Measurements from ENCODE around the gene UBE4B. TPM values are rescaled to one million over a fixed set of nuclear protein-coding genes. Genes with fewer than 3 reads are reported as not detected.
"Not testable (repeated sequence)": the region's sequence is repeated elsewhere in the genome, so short reads cannot be mapped to it uniquely, and the experiment has no call there.

The UBE4B gene
- total RNA-seq, 1 donor from 2014 or later, result 66.7 TPM

DNA sequence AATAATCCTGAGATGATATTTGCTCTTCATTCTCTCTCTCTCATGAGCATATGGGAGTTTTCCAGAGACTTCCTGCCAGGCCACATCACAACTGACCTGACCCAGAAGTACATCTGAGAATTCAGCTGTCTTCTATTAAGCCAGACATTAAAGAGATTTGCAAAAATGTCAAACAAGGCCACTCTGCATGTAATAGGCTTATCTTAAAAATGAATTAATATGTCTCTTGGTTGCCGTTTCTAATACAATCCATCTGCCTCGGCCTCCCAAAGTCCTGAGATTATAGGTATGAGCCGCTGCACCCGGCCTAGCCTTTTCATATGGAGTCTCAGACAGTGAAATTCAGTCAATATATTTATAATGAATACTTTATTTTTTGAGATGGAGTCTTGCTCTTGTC is 10.8 kb upstream of the UBE4B start:
- not testable (repeated sequence) for H3K27me3 Mint-ChIP-seq (ENCODE audit: insufficient read depth, low read depth); H2AFZ ChIP-seq (replicated peaks); H3K4me3 ChIP-seq; H3K4me1 Mint-ChIP-seq; H3K36me3 Mint-ChIP-seq; H4K20me1 ChIP-seq (ENCODE audit: low read depth); H3K4me2 ChIP-seq; H3K9me3 ChIP-seq (ENCODE audit: low read depth); H3K27ac Mint-ChIP-seq; H3K27me3 ChIP-seq; H3K79me2 ChIP-seq (ENCODE audit: low read depth); H3K9ac ChIP-seq; H3F3A ChIP-seq (ENCODE audit: low read depth); H3K27ac ChIP-seq; H3K36me3 ChIP-seq; H3K4me1 ChIP-seq; DNase-seq (ENCODE audit: low spot score); H3K4me3 Mint-ChIP-seq
- peaks cover 13% of the 10 kb centered on the region for H3K9me3 Mint-ChIP-seq

DNA sequence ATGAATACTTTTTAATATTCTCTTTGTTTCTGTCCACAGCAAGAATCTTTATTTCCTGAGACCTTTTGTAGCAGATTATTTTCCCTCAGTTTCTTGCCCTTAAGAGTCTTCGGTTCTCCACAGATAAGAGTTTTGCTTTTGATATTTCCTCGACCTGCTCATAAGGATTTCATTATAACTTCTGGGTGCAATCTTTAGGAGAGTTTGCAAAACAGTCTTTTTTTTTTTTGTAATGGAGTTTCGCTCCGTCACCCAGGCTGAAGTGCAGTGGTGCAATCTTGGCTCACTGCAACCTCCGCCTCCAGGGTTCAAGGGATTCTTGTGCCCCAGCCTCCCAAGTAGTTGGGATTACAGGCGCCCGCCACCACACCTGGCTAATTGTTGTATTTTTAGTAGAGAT is 10.1 kb upstream of the UBE4B start:
- Mint-ChIP-seq H3K36me3 (no peaks in the 10 kb centered on the region), H3K4me3 (no peak overlapping the region), H3K27ac (peak overlapping the region; percentile 7), H3K4me1 (no peaks in the 10 kb centered on the region), H3K27me3 (ENCODE audit: insufficient read depth, low read depth) (peaks cover 6% of the 10 kb centered on the region), H3K9me3 (peaks cover 13% of the 10 kb centered on the region)
- DNase-seq (ENCODE audit: low spot score), result no peak
- H2AFZ ChIP-seq (replicated peaks), result no peak overlapping the region
- no peak overlapping the region for H3K27ac ChIP-seq
- TF ChIP-seq EZH2 (IDR thresholded peaks at IDR 0.05) (no peak), EZH2phosphoT487 (IDR thresholded peaks at IDR 0.05) (no peak), CTCF (IDR thresholded peaks at IDR 0.05) (no peak)
- H3F3A ChIP-seq (ENCODE audit: low read depth), result no peaks in the 10 kb centered on the region
- H3K79me2 ChIP-seq (ENCODE audit: low read depth), result no peaks in the 10 kb centered on the region
- H3K9me3 ChIP-seq (ENCODE audit: low read depth), result peaks cover under 1% of the 10 kb centered on the region
- H3K4me3 ChIP-seq, result no peak overlapping the region
- H3K4me1 ChIP-seq, result no peaks in the 10 kb centered on the region
- H3K4me2 ChIP-seq, result no peak overlapping the region
- no peak overlapping the region for H3K9ac ChIP-seq
- H3K36me3 ChIP-seq, result no peaks in the 10 kb centered on the region
- no peaks in the 10 kb centered on the region for H3K27me3 ChIP-seq
- H4K20me1 ChIP-seq (ENCODE audit: low read depth), result no peaks in the 10 kb centered on the region

DNA sequence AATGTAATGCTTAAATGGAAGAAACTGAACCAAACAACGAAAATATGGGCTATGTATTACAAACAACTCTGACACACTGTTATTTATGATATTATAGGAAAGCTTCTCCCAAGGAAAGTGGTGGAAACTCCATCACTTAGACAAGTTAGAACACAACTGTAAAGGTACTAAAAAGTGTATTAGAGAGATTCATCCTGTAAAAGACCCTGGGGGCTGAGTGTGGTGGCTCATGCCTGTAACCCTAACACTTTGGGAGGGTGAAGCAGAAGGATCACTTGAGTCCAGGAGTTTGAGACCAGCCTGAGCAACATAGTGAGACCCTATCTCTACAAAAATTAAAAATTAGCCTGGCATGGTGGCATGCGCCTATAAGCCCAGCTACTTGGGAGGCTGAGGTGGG is 7.4 kb upstream of the UBE4B start:
- Histone ChIP-seq H3K4me1 (peaks cover 5% of the 10 kb centered on the region), H2AFZ (replicated peaks) (no peak overlapping the region), H3K36me3 (no peaks in the 10 kb centered on the region), H3K9ac (no peak overlapping the region), H3F3A (ENCODE audit: low read depth) (no peaks in the 10 kb centered on the region), H3K9me3 (ENCODE audit: low read depth) (peaks cover 4% of the 10 kb centered on the region), H3K27me3 (no peaks in the 10 kb centered on the region), H4K20me1 (ENCODE audit: low read depth) (no peaks in the 10 kb centered on the region), H3K79me2 (ENCODE audit: low read depth) (no peaks in the 10 kb centered on the region), H3K4me3 (no peak overlapping the region), H3K4me2 (no peak overlapping the region), H3K27ac (no peak overlapping the region)
- no peaks in the 10 kb centered on the region for H3K36me3 Mint-ChIP-seq
- TF ChIP-seq CTCF (IDR thresholded peaks at IDR 0.05) (no peak), EZH2 (IDR thresholded peaks at IDR 0.05) (no peak), EZH2phosphoT487 (IDR thresholded peaks at IDR 0.05) (no peak)
- H3K27me3 Mint-ChIP-seq (ENCODE audit: insufficient read depth, low read depth), result peaks cover 4% of the 10 kb centered on the region
- H3K4me1 Mint-ChIP-seq, result peaks cover 14% of the 10 kb centered on the region
- H3K4me3 Mint-ChIP-seq, result no peak overlapping the region
- no peak overlapping the region for H3K27ac Mint-ChIP-seq
- DNase-seq (ENCODE audit: low spot score), result no peak
- H3K9me3 Mint-ChIP-seq, result peaks cover 20% of the 10 kb centered on the region

DNA sequence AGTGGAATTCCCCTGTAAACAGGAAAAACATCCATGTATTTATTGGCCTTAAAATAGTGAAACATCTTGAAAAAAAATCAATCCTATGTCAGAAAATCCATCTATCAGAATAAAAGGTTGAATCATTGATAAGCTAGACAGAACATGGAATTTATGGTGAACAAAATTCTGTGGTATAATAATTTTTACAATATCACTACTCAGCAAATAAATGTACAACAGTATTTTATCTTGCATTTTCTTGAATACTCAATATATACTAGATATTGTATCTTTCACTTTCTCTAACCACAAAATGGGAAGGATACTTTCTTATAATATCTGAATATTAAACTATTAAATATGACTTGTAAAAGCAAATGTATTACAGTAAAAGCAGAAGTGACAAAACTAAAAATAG is 5.7 kb upstream of the UBE4B start:
- H3K9me3 Mint-ChIP-seq, result peaks cover 20% of the 10 kb centered on the region
- H3K36me3 Mint-ChIP-seq, result no peaks in the 10 kb centered on the region
- Histone ChIP-seq H3K9me3 (ENCODE audit: low read depth) (peaks cover 4% of the 10 kb centered on the region), H3K4me1 (peaks cover 5% of the 10 kb centered on the region), H3K4me2 (no peak overlapping the region), H4K20me1 (ENCODE audit: low read depth) (no peaks in the 10 kb centered on the region), H3F3A (ENCODE audit: low read depth) (peaks cover under 1% of the 10 kb centered on the region), H3K79me2 (ENCODE audit: low read depth) (no peaks in the 10 kb centered on the region), H3K9ac (no peak overlapping the region), H3K27ac (no peak overlapping the region), H3K27me3 (no peaks in the 10 kb centered on the region), H3K4me3 (no peak overlapping the region), H3K36me3 (no peaks in the 10 kb centered on the region), H2AFZ (replicated peaks) (no peak overlapping the region)
- no peak overlapping the region for H3K4me3 Mint-ChIP-seq
- DNase-seq (ENCODE audit: low spot score), result no peak
- TF ChIP-seq EZH2phosphoT487 (IDR thresholded peaks at IDR 0.05) (no peak), EZH2 (IDR thresholded peaks at IDR 0.05) (no peak), CTCF (IDR thresholded peaks at IDR 0.05) (no peak)
- H3K4me1 Mint-ChIP-seq, result peaks cover 25% of the 10 kb centered on the region
- H3K27ac Mint-ChIP-seq, result no peak overlapping the region
- H3K27me3 Mint-ChIP-seq (ENCODE audit: insufficient read depth, low read depth), result peaks cover 4% of the 10 kb centered on the region

DNA sequence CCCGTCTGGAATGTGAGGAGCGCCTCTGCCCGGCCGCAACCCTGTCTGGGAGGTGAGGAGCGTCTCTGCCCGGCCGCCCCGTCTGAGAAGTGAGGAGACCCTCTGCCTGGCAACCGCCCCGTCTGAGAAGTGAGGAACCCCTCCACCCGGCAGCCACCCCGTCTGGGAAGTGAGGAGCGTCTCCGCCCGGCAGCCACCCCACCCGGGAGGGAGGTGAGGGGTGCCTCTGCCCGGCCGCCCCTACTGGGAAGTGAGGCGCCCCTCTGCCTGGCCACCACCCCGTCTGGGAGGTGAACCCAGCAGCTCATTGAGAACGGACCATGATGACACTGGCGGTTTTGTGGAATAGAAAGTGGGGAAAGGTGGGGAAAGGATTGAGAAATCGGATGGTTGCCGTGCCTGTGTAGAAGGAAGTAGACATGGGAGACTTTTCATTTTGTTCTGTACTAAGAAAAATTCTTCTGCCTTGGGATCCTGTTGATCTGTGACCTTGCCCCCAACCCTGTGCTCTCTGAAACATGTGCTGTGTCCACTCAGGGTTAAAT is 3.7 kb upstream of the UBE4B start:
- peaks cover 16% of the 10 kb centered on the region for H3F3A ChIP-seq (ENCODE audit: low read depth)
- H3K27ac ChIP-seq; H3K9ac ChIP-seq; H3K27me3 Mint-ChIP-seq (ENCODE audit: insufficient read depth, low read depth); H4K20me1 ChIP-seq (ENCODE audit: low read depth); H3K4me3 ChIP-seq; H2AFZ ChIP-seq (replicated peaks); H3K9me3 ChIP-seq (ENCODE audit: low read depth); DNase-seq (ENCODE audit: low spot score); H3K36me3 Mint-ChIP-seq; H3K4me2 ChIP-seq; H3K79me2 ChIP-seq (ENCODE audit: low read depth); H3K36me3 ChIP-seq; H3K4me1 ChIP-seq; H3K27me3 ChIP-seq: not testable (repeated sequence)
- Mint-ChIP-seq H3K4me1 (peaks cover 32% of the 10 kb centered on the region), H3K4me3 (peak overlapping the region; percentile 29), H3K9me3 (peaks cover 20% of the 10 kb centered on the region), H3K27ac (peak overlapping the region; percentile 94)
